Activated naive CD8-positive, alpha-beta T cell (primary cell): ENCODE data around the gene C4orf51.
A peak's percentile ranks its signal among the peaks of the same experiment; 100 is the strongest.

ENCODE experiments used
- H3K27ac Mint-ChIP-seq: one replicate; pipeline ENCODE4 v1.8.0; 2021; ENCODE audit warnings: mixed read lengths
- H3K27me3 Mint-ChIP-seq: one replicate; pipeline ENCODE4 v1.8.0; 2021; ENCODE audit warnings: mixed read lengths
- H3K36me3 Mint-ChIP-seq: one replicate; pipeline ENCODE4 v1.8.0; 2021; ENCODE audit warnings: mixed read lengths
- H3K4me1 Mint-ChIP-seq: one replicate; pipeline ENCODE4 v1.8.0; 2021; ENCODE audit warnings: low read depth, mixed read lengths
- H3K4me3 Mint-ChIP-seq: one replicate; pipeline ENCODE4 v1.8.0; 2021; ENCODE audit warnings: mild to moderate bottlenecking, mixed read lengths
- H3K9me3 Mint-ChIP-seq: one replicate; pipeline ENCODE4 v1.8.0; 2021; ENCODE audit warnings: low read depth, mixed read lengths

The C4orf51 gene

GRCh38 chr4:145730026-145730425, 50.1 kb downstream of the C4orf51 start:
- Mint-ChIP-seq H3K36me3 (no peaks in the 10 kb centered on the region), H3K4me3 (no peak overlapping the region), H3K27ac (no peak overlapping the region), H3K9me3 (no peaks in the 10 kb centered on the region), H3K27me3 (peaks cover 6% of the 10 kb centered on the region), H3K4me1 (peaks cover 11% of the 10 kb centered on the region)

DNA sequence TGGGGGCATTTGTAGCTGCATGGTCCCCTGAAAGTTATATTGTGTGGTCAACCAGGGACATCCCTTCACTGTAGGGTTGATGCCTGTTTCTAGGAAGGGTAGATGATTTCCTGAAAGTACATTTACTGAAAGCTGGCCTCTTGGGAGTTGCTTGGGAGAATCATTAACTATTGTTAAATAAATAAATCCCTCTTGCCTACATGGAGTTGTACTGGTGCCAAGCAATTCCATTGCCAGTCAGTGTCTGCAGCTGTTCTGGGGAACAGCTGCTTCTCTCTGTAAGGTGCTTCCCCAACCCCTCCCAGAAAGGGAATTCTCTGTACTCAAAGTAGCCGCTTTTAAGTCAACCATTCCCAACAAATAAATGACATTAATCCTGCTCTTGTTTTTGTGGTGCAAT, 51.1 kb downstream of the C4orf51 start:
- Mint-ChIP-seq H3K4me3 (peak overlapping the region; percentile 20), H3K27ac (no peak overlapping the region), H3K4me1 (peaks cover 11% of the 10 kb centered on the region), H3K36me3 (no peaks in the 10 kb centered on the region), H3K9me3 (no peaks in the 10 kb centered on the region), H3K27me3 (peaks cover 6% of the 10 kb centered on the region)

- H3K27ac Mint-ChIP-seq: no peak overlapping the region
Observed at GRCh38 chr4:145732001-145732815, 52.3 kb downstream of the C4orf51 start.

DNA sequence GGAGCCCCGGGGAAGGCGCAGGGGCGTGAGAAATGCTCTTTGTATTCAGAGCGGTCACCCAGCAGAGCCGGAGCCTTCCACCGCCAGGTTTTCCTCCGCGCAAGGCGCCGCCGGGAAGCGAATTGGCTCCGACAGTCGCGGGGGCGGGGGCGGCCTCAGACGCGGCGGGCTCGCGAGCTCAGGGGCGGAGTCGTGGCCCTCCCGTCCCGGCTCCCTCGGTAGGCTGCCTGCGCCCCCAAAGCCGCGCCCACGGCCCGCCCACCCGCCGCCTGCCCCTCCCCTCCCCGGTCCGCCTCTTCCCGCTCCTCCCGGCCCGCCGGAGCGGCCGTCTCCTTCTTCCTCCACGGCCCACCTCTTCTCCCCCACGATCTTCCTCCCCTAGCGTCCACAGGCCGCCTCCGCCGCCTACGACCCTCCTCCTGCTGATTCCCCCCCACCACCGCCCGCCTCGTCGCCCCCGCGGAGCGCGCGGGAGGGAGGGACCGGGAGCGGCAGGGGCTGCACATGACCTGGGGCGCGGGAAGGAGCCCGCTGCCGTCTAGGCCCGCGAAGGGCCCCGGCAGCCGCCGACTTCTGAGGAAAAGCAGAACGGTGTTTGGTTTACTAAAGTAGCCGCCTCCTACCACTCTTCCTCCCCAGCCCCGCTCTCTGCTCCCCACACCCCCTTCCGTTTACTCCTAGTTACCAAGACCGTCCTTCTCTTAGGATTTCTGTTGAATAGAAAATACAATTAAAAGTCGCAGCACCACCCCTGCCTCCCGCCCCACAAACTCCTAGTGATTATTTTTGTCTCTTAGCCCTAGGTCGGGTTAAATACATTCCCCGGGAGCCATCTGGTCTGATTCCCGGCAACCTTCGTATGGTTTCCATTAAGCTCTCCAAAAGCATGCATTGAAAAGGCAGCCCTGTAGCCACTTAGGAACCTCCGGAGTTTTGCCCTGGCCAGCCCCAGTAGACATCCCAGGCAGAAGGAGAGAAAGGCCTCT, 53.2 kb downstream of the C4orf51 start:
- Mint-ChIP-seq H3K36me3 (no peaks in the 10 kb centered on the region), H3K27ac (peak overlapping the region; percentile 64), H3K4me3 (peak overlapping the region; percentile 81), H3K27me3 (peaks cover 6% of the 10 kb centered on the region), H3K9me3 (no peaks in the 10 kb centered on the region), H3K4me1 (peaks cover 11% of the 10 kb centered on the region)

More at GRCh38 chr4:145732001-145732815, 52.3 kb downstream of the C4orf51 start:
- Mint-ChIP-seq H3K9me3 (no peaks in the 10 kb centered on the region), H3K27me3 (peaks cover 6% of the 10 kb centered on the region), H3K4me3 (peak overlapping the region; percentile 81), H3K36me3 (no peaks in the 10 kb centered on the region), H3K4me1 (peaks cover 11% of the 10 kb centered on the region)

- Mint-ChIP-seq H3K9me3 (no peaks in the 10 kb centered on the region), H3K36me3 (no peaks in the 10 kb centered on the region), H3K27ac (peak overlapping the region; percentile 64), H3K4me1 (peaks cover 11% of the 10 kb centered on the region), H3K27me3 (peaks cover 6% of the 10 kb centered on the region), H3K4me3 (peak overlapping the region; percentile 81)
Observed at GRCh38 chr4:145734031-145734430, 54.1 kb downstream of the C4orf51 start.

- Mint-ChIP-seq H3K27ac (no peak overlapping the region), H3K4me1 (peaks cover 11% of the 10 kb centered on the region), H3K27me3 (peaks cover 4% of the 10 kb centered on the region), H3K36me3 (no peaks in the 10 kb centered on the region), H3K9me3 (no peaks in the 10 kb centered on the region), H3K4me3 (no peak overlapping the region)
Observed at GRCh38 chr4:145734576-145735346, 54.8 kb downstream of the C4orf51 start.

- peaks cover 11% of the 10 kb centered on the region for H3K4me1 Mint-ChIP-seq
- no peaks in the 10 kb centered on the region for H3K9me3 Mint-ChIP-seq
- H3K27me3 Mint-ChIP-seq: peaks cover 1% of the 10 kb centered on the region
- no peak overlapping the region for H3K27ac Mint-ChIP-seq
- no peaks in the 10 kb centered on the region for H3K36me3 Mint-ChIP-seq
- no peak overlapping the region for H3K4me3 Mint-ChIP-seq
Observed at GRCh38 chr4:145735347-145735675, 55.4 kb downstream of the C4orf51 start.

DNA sequence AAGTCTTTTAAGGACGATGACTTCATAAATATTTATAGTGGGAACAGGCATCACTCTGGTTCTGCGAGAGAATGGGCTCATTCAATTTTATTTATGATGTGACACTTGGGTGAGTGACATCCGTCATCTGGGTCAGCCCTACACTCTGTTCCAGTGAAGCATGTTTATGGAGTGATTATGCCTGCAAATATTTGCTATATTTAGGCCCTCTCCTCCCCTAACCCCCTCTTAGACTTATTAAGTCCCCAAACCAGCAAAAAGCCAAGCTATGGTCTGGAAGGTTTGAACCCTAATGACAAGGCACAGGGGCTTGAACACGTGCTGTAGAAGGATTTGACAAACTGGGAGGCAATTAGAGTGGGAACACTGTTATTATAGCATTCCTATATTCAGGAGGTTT, 55.9 kb downstream of the C4orf51 start:
- Mint-ChIP-seq H3K27me3 (peaks cover under 1% of the 10 kb centered on the region), H3K27ac (no peak overlapping the region), H3K4me3 (no peak overlapping the region), H3K36me3 (no peaks in the 10 kb centered on the region), H3K9me3 (no peaks in the 10 kb centered on the region), H3K4me1 (peaks cover 11% of the 10 kb centered on the region)

DNA sequence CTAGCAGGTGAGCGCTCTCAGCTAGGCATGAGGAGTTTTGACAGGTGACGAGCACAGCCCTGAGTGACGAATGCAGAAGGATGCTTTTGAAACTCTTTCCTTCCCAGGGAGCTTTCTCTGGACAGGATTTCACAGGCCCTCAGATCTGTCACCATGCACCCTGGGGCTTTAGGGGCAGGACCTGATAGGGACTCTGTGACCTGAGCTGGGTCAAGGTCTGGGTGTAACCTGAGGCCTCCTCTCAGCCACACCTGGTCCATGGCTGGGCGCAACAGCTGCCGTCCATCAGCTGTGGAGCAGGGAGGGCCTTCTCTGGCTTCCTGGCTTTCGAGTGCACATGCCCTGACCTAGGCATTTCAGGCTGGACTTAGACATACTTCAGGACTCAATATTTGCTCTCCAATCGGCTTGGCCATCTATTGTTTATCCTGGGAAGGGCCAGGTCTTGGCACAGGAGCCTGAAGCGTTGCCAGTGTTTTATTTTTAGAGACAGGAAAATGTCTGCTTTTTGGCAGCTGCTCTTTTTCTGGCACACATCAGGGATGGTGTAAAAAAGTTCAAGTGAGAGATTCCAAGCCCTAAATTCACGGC, 56.4 kb downstream of the C4orf51 start:
- Mint-ChIP-seq H3K36me3 (no peaks in the 10 kb centered on the region), H3K4me1 (peaks cover 9% of the 10 kb centered on the region), H3K4me3 (no peak overlapping the region), H3K9me3 (no peaks in the 10 kb centered on the region), H3K27me3 (no peaks in the 10 kb centered on the region), H3K27ac (no peak overlapping the region)

DNA sequence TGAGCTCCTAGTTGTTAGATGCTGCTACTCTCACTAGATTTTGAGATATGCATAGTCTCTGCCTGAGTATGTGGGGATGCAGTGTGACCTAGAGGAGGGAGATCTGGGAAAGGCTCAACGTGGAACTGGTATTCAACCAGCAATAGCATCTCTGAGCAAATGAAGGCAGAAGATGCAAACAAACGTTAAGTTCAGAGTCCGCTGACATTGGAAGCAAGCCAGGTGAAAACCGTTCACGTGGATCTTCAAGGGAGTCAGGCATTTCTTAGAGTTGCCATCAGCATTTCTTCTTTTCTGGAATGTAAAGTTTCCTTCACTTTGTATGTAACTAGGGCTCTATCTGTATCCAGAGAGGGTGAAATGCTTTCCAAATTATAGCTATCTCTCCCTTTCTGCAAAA, 59.9 kb downstream of the C4orf51 start:
- no peaks in the 10 kb centered on the region for H3K9me3 Mint-ChIP-seq
- H3K27ac Mint-ChIP-seq: no peak overlapping the region
- H3K4me3 Mint-ChIP-seq: no peak overlapping the region
- no peaks in the 10 kb centered on the region for H3K4me1 Mint-ChIP-seq
- H3K36me3 Mint-ChIP-seq: no peaks in the 10 kb centered on the region
- peaks cover 2% of the 10 kb centered on the region for H3K27me3 Mint-ChIP-seq

GRCh38 chr4:145740806-145741205, 60.9 kb downstream of the C4orf51 start:
- H3K27ac Mint-ChIP-seq: no peak overlapping the region
- H3K4me3 Mint-ChIP-seq: no peak overlapping the region
- no peaks in the 10 kb centered on the region for H3K9me3 Mint-ChIP-seq
- H3K27me3 Mint-ChIP-seq: peaks cover 7% of the 10 kb centered on the region
- H3K4me1 Mint-ChIP-seq: no peaks in the 10 kb centered on the region
- no peaks in the 10 kb centered on the region for H3K36me3 Mint-ChIP-seq

DNA sequence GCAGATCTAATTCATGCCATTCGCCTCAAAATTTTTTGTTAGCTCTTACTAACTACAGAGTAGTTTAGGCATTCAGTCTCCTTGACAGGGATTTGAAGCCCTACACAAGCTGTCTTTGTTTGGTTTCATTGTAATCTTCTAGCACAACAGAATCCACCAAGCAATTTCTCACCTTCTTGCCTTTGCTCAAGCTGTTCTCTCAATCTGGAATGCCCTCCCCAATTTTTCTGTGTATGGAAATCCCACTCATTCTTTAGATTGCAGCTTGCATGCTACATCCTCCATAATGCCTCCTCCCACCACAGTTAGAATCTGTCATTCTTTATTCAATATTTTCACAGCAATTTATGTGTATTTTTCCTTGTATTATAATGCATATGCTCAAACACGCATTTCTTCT, 63.7 kb downstream of the C4orf51 start:
- peaks cover 9% of the 10 kb centered on the region for H3K27me3 Mint-ChIP-seq
- no peaks in the 10 kb centered on the region for H3K9me3 Mint-ChIP-seq
- no peak overlapping the region for H3K4me3 Mint-ChIP-seq
- H3K36me3 Mint-ChIP-seq: peaks cover 4% of the 10 kb centered on the region
- no peak overlapping the region for H3K27ac Mint-ChIP-seq
- no peaks in the 10 kb centered on the region for H3K4me1 Mint-ChIP-seq

- Mint-ChIP-seq H3K9me3 (no peaks in the 10 kb centered on the region), H3K4me1 (peaks cover 20% of the 10 kb centered on the region), H3K27me3 (no peaks in the 10 kb centered on the region), H3K4me3 (no peak overlapping the region), H3K36me3 (peaks cover 23% of the 10 kb centered on the region), H3K27ac (peak overlapping the region; percentile 82)
Observed at GRCh38 chr4:145755802-145756201, 75.9 kb downstream of the C4orf51 start.

- no peak overlapping the region for H3K4me3 Mint-ChIP-seq
- peak overlapping the region; percentile 82 for H3K27ac Mint-ChIP-seq
- peaks cover 23% of the 10 kb centered on the region for H3K36me3 Mint-ChIP-seq
- no peaks in the 10 kb centered on the region for H3K27me3 Mint-ChIP-seq
- peaks cover 20% of the 10 kb centered on the region for H3K4me1 Mint-ChIP-seq
- no peaks in the 10 kb centered on the region for H3K9me3 Mint-ChIP-seq
Observed at GRCh38 chr4:145756244-145756643, 76.3 kb downstream of the C4orf51 start.
